HCT116 (cell line): Measurements from ENCODE around the gene R3HDML.

Experiments
- CTCF ChIP-seq, 3 experiments: fragments of 200-600 bp in 1 of 3; sonication (generic) in 1 of 3; IDR thresholded peaks in 2 of 3; conservative IDR thresholded peaks in 1 of 3; 2 replicates each; pipeline ENCODE4 v1.5.1; 2012 to 2017; ENCODE audit warnings: low read depth in 2 of 3, low read length in 2 of 3, antibody characterized with exemption in 1 of 3, borderline replicate concordance in 1 of 3, control low read depth in 1 of 3, mild to moderate bottlenecking in 1 of 3, mixed read lengths in 1 of 3, mixed run types in 1 of 3, moderate library complexity in 1 of 3; ENCODE audit not compliant: insufficient read depth in 1 of 3
- POLR2A ChIP-seq: IDR thresholded peaks from 2 replicates; pipeline ENCODE4 v1.7.0; 2011; ENCODE audit warnings: borderline replicate concordance; ENCODE audit not compliant: insufficient read depth, insufficient read length; ENCODE audit errors: extremely low read depth
- POLR2AphosphoS5 ChIP-seq: IDR thresholded peaks from 2 replicates; pipeline ENCODE4 v1.6.1; 2011; ENCODE audit warnings: mild to moderate bottlenecking, low read depth, low read length, moderate library complexity

- TF ChIP-seq POLR2A (no peak), CTCF (IDR thresholded peaks at IDR 0.05 in 2 of 3, conservative IDR thresholded peaks at IDR 0.05 in 1 of 3; ENCODE audit: borderline replicate concordance in 1 of 3, insufficient read depth in 1 of 3, low read depth in 2 of 3, low read length in 2 of 3) (no peak), POLR2AphosphoS5 (no peak)
Observed at GRCh38 chr20:44355498-44356352, 18.9 kb downstream of the R3HDML start, which contains the start of gene HNF4A.
